Muscle layer of colon (tissue), 2 donors: ENCODE results near the gene CFHR2.
A peak's percentile ranks its signal among the peaks of the same experiment; 100 is the strongest.
"Not testable (repeated sequence)": the region's sequence is repeated elsewhere in the genome, so short reads cannot be mapped to it uniquely, and the experiment has no call there.

ENCODE experiments used
- H3K27ac ChIP-seq: one replicate; pipeline ENCODE4 v1.7.0; 2013; ENCODE audit warnings: low read depth, mild to moderate bottlenecking, low read length, moderate library complexity
- H3K27me3 ChIP-seq, 2 donors: one replicate each; pipeline ENCODE4 v1.7.0; 2013; ENCODE audit warnings: low read length in 2 of 2, mild to moderate bottlenecking in 2 of 2; ENCODE audit not compliant: insufficient read depth in 2 of 2, control insufficient read depth in 1 of 2
- H3K36me3 ChIP-seq: one replicate; pipeline ENCODE4 v1.7.0; 2013; ENCODE audit warnings: mild to moderate bottlenecking, low read length; ENCODE audit not compliant: insufficient read depth
- H3K4me1 ChIP-seq: one replicate; pipeline ENCODE4 v1.7.0; 2013; ENCODE audit warnings: mild to moderate bottlenecking, low read length; ENCODE audit not compliant: insufficient read depth
- H3K4me3 ChIP-seq, 2 donors: one replicate each; pipeline ENCODE4 v1.7.0; 2013; ENCODE audit warnings: low read length in 2 of 2, low read depth in 1 of 2, mild to moderate bottlenecking in 1 of 2, moderate library complexity in 1 of 2
- H3K9ac ChIP-seq: one replicate; pipeline ENCODE4 v1.7.0; 2013; ENCODE audit warnings: low read length
- H3K9me3 ChIP-seq: one replicate; pipeline ENCODE4 v1.7.0; 2013; ENCODE audit warnings: mild to moderate bottlenecking, low read length
- donor health status: abdominal sarcoma.
- donor health status: Adenocarcinoma of cecum.

The CFHR2 gene

GRCh38 chr1:196943568-196943967 is at the start of gene CFHR2:
Gene CFHR2 (plus strand): TSS chr1:196943738. CDS start chr1:196943881, 143 bp downstream.
- H3K27ac ChIP-seq, H3K4me1 ChIP-seq, H3K4me3 ChIP-seq, H3K36me3 ChIP-seq, H3K9me3 ChIP-seq, H3K27me3 ChIP-seq, H3K9ac ChIP-seq: not testable (repeated sequence)

- H3K36me3 ChIP-seq = no peaks in the 10 kb centered on the region
- no peak overlapping the region for H3K4me3 ChIP-seq
- H3K9me3 ChIP-seq = no peaks in the 10 kb centered on the region
- H3K27me3 ChIP-seq = no peaks in the 10 kb centered on the region
- H3K27ac ChIP-seq = no peak overlapping the region
- H3K9ac ChIP-seq = no peak overlapping the region
- H3K4me1 ChIP-seq = no peaks in the 10 kb centered on the region
Observed at GRCh38 chr1:196896355-196896754, 47.2 kb upstream of the CFHR2 start.

- Histone ChIP-seq H3K9me3 (no peaks in the 10 kb centered on the region), H3K4me1 (no peaks in the 10 kb centered on the region), H3K27ac (no peak overlapping the region), H3K9ac (no peak overlapping the region), H3K36me3 (no peaks in the 10 kb centered on the region), H3K27me3 (no peaks in the 10 kb centered on the region), H3K4me3 (peak overlapping the region in 1 of 2 donors; percentile 26)
Observed at GRCh38 chr1:196897158-196897828, 46.2 kb upstream of the CFHR2 start.

- Histone ChIP-seq H3K36me3 (no peaks in the 10 kb centered on the region), H3K4me3 (no peak overlapping the region), H3K9ac (no peak overlapping the region), H3K27me3 (no peaks in the 10 kb centered on the region), H3K9me3 (no peaks in the 10 kb centered on the region), H3K4me1 (no peaks in the 10 kb centered on the region), H3K27ac (no peak overlapping the region)
Observed at GRCh38 chr1:196902344-196902743, 41.2 kb upstream of the CFHR2 start.

GRCh38 chr1:196910215-196910614 is 33.3 kb upstream of the CFHR2 start:
- H3K27me3 ChIP-seq = no peaks in the 10 kb centered on the region
- H3K4me1 ChIP-seq = no peaks in the 10 kb centered on the region
- H3K27ac ChIP-seq = no peak overlapping the region
- no peaks in the 10 kb centered on the region for H3K9me3 ChIP-seq
- no peaks in the 10 kb centered on the region for H3K36me3 ChIP-seq
- H3K4me3 ChIP-seq = no peak overlapping the region
- no peak overlapping the region for H3K9ac ChIP-seq

GRCh38 chr1:196912283-196912682 is 31.3 kb upstream of the CFHR2 start:
- H3K9me3 ChIP-seq, H3K27me3 ChIP-seq, H3K27ac ChIP-seq, H3K9ac ChIP-seq, H3K36me3 ChIP-seq, H3K4me1 ChIP-seq, H3K4me3 ChIP-seq: not testable (repeated sequence)

GRCh38 chr1:196926839-196927238 is 16.7 kb upstream of the CFHR2 start:
- H3K9ac ChIP-seq = not testable (repeated sequence)

GRCh38 chr1:196932853-196933252 is 10.7 kb upstream of the CFHR2 start:
- not testable (repeated sequence) for H3K9me3 ChIP-seq, H3K4me3 ChIP-seq, H3K36me3 ChIP-seq, H3K27ac ChIP-seq, H3K4me1 ChIP-seq, H3K9ac ChIP-seq, H3K27me3 ChIP-seq

More at GRCh38 chr1:196926839-196927238, 16.7 kb upstream of the CFHR2 start:
- not testable (repeated sequence) for H3K27me3 ChIP-seq, H3K4me1 ChIP-seq, H3K36me3 ChIP-seq, H3K4me3 ChIP-seq, H3K27ac ChIP-seq, H3K9me3 ChIP-seq

GRCh38 chr1:196933531-196934189 is 9.9 kb upstream of the CFHR2 start:
- Histone ChIP-seq H3K9me3 (no peaks in the 10 kb centered on the region), H3K27me3 (no peaks in the 10 kb centered on the region), H3K36me3 (no peaks in the 10 kb centered on the region), H3K4me3 (no peak overlapping the region), H3K4me1 (no peaks in the 10 kb centered on the region), H3K27ac (no peak overlapping the region), H3K9ac (no peak overlapping the region)

- H3K9me3 ChIP-seq, H3K36me3 ChIP-seq, H3K9ac ChIP-seq, H3K27ac ChIP-seq, H3K4me1 ChIP-seq, H3K27me3 ChIP-seq, H3K4me3 ChIP-seq: not testable (repeated sequence)
Observed at GRCh38 chr1:196941474-196941873, 2.1 kb upstream of the CFHR2 start.

- Histone ChIP-seq H3K27ac (no peak overlapping the region), H3K27me3 (no peaks in the 10 kb centered on the region), H3K9ac (no peak overlapping the region), H3K9me3 (no peaks in the 10 kb centered on the region), H3K36me3 (no peaks in the 10 kb centered on the region), H3K4me3 (no peak overlapping the region), H3K4me1 (no peaks in the 10 kb centered on the region)
Observed at GRCh38 chr1:196951711-196952394, 8.3 kb downstream of the CFHR2 start.
